ENCODE data around the gene MIDN. TPM values are rescaled to one million over a fixed set of nuclear protein-coding genes. Genes with fewer than 3 reads are reported as not detected.

The MIDN gene
- total and polyA plus RNA-seq, 4 donors: 39.7 to 185 (median 58.7) TPM

GRCh38 chr19:1260749-1261537, 12.6 kb downstream of the MIDN start:
- Histone ChIP-seq H3K9ac (ENCODE audit: insufficient read depth in 1 of 2, low read length in 2 of 2) (peak overlapping the region; percentile 67 to 75), H3K27ac (ENCODE audit: low read depth in 1 of 2, low read length in 1 of 2) (peak overlapping the region; percentile 83 to 98)
- 0 to 1% methylated on average over 48 to 83 of the region's 83 CpGs for WGBS, 2 donors

GRCh38 chr19:1261538-1261797, 13.1 kb downstream of the MIDN start:
- Histone ChIP-seq H3K36me3 (ENCODE audit: control insufficient read depth in 4 of 4, insufficient read depth in 4 of 4, low read length in 4 of 4) (peaks cover 2 to 12% (median 4%) of the 10 kb centered on the region in 4 donors), H3K9ac (ENCODE audit: insufficient read depth in 1 of 2, low read length in 2 of 2) (peak overlapping the region; percentile 67 to 75), H3K27ac (ENCODE audit: low read depth in 1 of 2, low read length in 1 of 2) (peak overlapping the region; percentile 82 to 98), H3K4me3 (peak overlapping the region; percentile 39), H3K27me3 (ENCODE audit: control insufficient read depth in 3 of 3, insufficient read depth in 3 of 3, low read length in 2 of 3) (no peaks in the 10 kb centered on the region), H3K9me3 (ENCODE audit: control insufficient read depth in 4 of 4, insufficient read depth in 3 of 4, low read length in 3 of 4) (no peaks in the 10 kb centered on the region), H3K4me1 (ENCODE audit: control insufficient read depth in 5 of 5, insufficient read depth in 5 of 5, low read length in 5 of 5) (peaks cover 0 to 45% (median 32%) of the 10 kb centered on the region in 5 donors)
- ATAC-seq (ENCODE audit: insufficient read depth, low FRiP score) (no peak), DNase-seq (peak in 1 of 3 donors; percentile 36)
- TF ChIP-seq CTCF (IDR thresholded peaks at IDR 0.05; ENCODE audit: control extremely low read depth, extremely low read depth): no peak
- 10 to 12% methylated on average over 14 of the region's 14 CpGs for WGBS, 2 donors

More at GRCh38 chr19:1260749-1261537, 12.6 kb downstream of the MIDN start:
- TF ChIP-seq CTCF (IDR thresholded peaks at IDR 0.05; ENCODE audit: control extremely low read depth, extremely low read depth): no peak
- H3K4me1 ChIP-seq (ENCODE audit: control insufficient read depth in 5 of 5, insufficient read depth in 5 of 5, low read length in 5 of 5): peaks cover 0 to 40% (median 30%) of the 10 kb centered on the region in 5 donors
- H3K36me3 ChIP-seq (ENCODE audit: control insufficient read depth in 4 of 4, insufficient read depth in 4 of 4, low read length in 4 of 4): peaks cover 3 to 15% (median 5%) of the 10 kb centered on the region in 4 donors
- DNase-seq (peak; percentile 96 to 98 (median 98)), ATAC-seq (ENCODE audit: insufficient read depth, low FRiP score) (peak; percentile 83)
- no peaks in the 10 kb centered on the region for H3K27me3 ChIP-seq (ENCODE audit: control insufficient read depth in 3 of 3, insufficient read depth in 3 of 3, low read length in 2 of 3)
- H3K9me3 ChIP-seq (ENCODE audit: control insufficient read depth in 4 of 4, insufficient read depth in 3 of 4, low read length in 3 of 4): no peaks in the 10 kb centered on the region
- peak overlapping the region; percentile 39 for H3K4me3 ChIP-seq

GRCh38 chr19:1261798-1262622, 13.6 kb downstream of the MIDN start:
- H3K36me3 ChIP-seq (ENCODE audit: control insufficient read depth in 4 of 4, insufficient read depth in 4 of 4, low read length in 4 of 4): peaks cover 0 to 7% (median under 1%) of the 10 kb centered on the region in 4 donors
- no peak for TF ChIP-seq CTCF (IDR thresholded peaks at IDR 0.05; ENCODE audit: control extremely low read depth, extremely low read depth)
- DNase-seq (peak in 2 of 3 donors; percentile 28 to 39), ATAC-seq (ENCODE audit: insufficient read depth, low FRiP score) (peak; percentile 10)
- peak overlapping the region; percentile 39 for H3K4me3 ChIP-seq
- WGBS, 2 donors: 25 to 42% methylated on average over 25 to 28 of the region's 28 CpGs
- peaks cover 0 to 50% (median 32%) of the 10 kb centered on the region in 5 donors for H3K4me1 ChIP-seq (ENCODE audit: control insufficient read depth in 5 of 5, insufficient read depth in 5 of 5, low read length in 5 of 5)
- H3K27ac ChIP-seq (ENCODE audit: low read depth in 1 of 2, low read length in 1 of 2): peak overlapping the region; percentile 82 to 98
- no peak overlapping the region for H3K9ac ChIP-seq (ENCODE audit: insufficient read depth in 1 of 2, low read length in 2 of 2)
- H3K9me3 ChIP-seq (ENCODE audit: control insufficient read depth in 4 of 4, insufficient read depth in 3 of 4, low read length in 3 of 4): no peaks in the 10 kb centered on the region
- H3K27me3 ChIP-seq (ENCODE audit: control insufficient read depth in 3 of 3, insufficient read depth in 3 of 3, low read length in 2 of 3): no peaks in the 10 kb centered on the region
